Thymus (tissue), 11 donors: ENCODE results near the gene ZNF157. TPM values are rescaled to one million over a fixed set of nuclear protein-coding genes. Genes with fewer than 3 reads are reported as not detected.
A peak's percentile ranks its signal among the peaks of the same experiment; 100 is the strongest.
"Not testable (repeated sequence)": the region's sequence is repeated elsewhere in the genome, so short reads cannot be mapped to it uniquely, and the experiment has no call there.

Experiments used
- DNase-seq, 9 donors: peaks; one replicate each; pipeline ENCODE4 v3.0.0-alpha.2; 2013; ENCODE audit warnings: low spot score in 9 of 9, low read depth in 6 of 9, missing footprints in 1 of 9
- H3K27ac ChIP-seq, 2 donors: one replicate each; pipeline ENCODE4 v1.5.1; 2013; ENCODE audit warnings: control low read depth in 1 of 2, low read depth in 1 of 2, low read length in 1 of 2, mild to moderate bottlenecking in 1 of 2, moderate library complexity in 1 of 2
- H3K27me3 ChIP-seq, 2 donors: one replicate each; pipeline ENCODE4 v1.5.1; 2013; ENCODE audit warnings: low read length in 1 of 2; ENCODE audit not compliant: control insufficient read depth in 2 of 2, insufficient read depth in 1 of 2
- H3K36me3 ChIP-seq, 2 donors: one replicate each; pipeline ENCODE4 v1.5.1; 2013; ENCODE audit warnings: low read length in 1 of 2, mild to moderate bottlenecking in 1 of 2, moderate library complexity in 1 of 2; ENCODE audit not compliant: control insufficient read depth in 2 of 2, insufficient read depth in 2 of 2
- H3K4me1 ChIP-seq, 2 donors: one replicate each; pipeline ENCODE4 v1.5.1; 2013; ENCODE audit warnings: low read length in 2 of 2; ENCODE audit not compliant: control insufficient read depth in 2 of 2, insufficient read depth in 2 of 2
- H3K4me3 ChIP-seq, 2 donors: one replicate each; pipeline ENCODE4 v1.5.1; 2013; ENCODE audit warnings: low read length in 2 of 2, control low read depth in 1 of 2, mild to moderate bottlenecking in 1 of 2
- H3K9me3 ChIP-seq, 2 donors: one replicate each; pipeline ENCODE4 v1.5.1; 2013; ENCODE audit warnings: low read length in 1 of 2, mild to moderate bottlenecking in 1 of 2; ENCODE audit not compliant: control insufficient read depth in 2 of 2, insufficient read depth in 1 of 2
- WGBS: extraction: QIAGEN DNeasy Blood & Tissue Kit; methylation state at CpG from one replicate; pipeline ENCODE4 v1.1.7; 2013; 5-methylcytosine and 5-hydroxymethylcytosine counted together
- polyA plus RNA-seq: library from polyadenylated mRNA; stranded (reverse); fragments of 200-250 nt; gene quantifications from one replicate; pipeline ENCODE4 v1.2.3, GENCODE V29; 2013
- total RNA-seq: library from RNA; stranded (reverse); fragments of 120-200 nt; gene quantifications from one replicate; pipeline ENCODE4 v1.2.4, GENCODE V29; 2013
- donor health status: healthy.

Gene ZNF157
- total and polyA plus RNA-seq, 2 donors, result 0.30 to 0.57 TPM

GRCh38 chrX:47361538-47362511 is 8.6 kb upstream of the ZNF157 start:
- peaks cover 7 to 31% of the 10 kb centered on the region in 2 donors for H3K4me1 ChIP-seq
- H3K27ac ChIP-seq, result peak overlapping the region; percentile 89 to 96
- 5% methylated on average over 13 of the region's 13 CpGs for WGBS
- no peaks in the 10 kb centered on the region for H3K27me3 ChIP-seq
- H3K36me3 ChIP-seq, result no peaks in the 10 kb centered on the region
- peak overlapping the region; percentile 10 to 36 for H3K4me3 ChIP-seq
- DNase-seq, result peak in 8 of 9 donors; percentile 43 to 88 (median 69)
- H3K9me3 ChIP-seq, result peaks cover 0 to 4% of the 10 kb centered on the region in 2 donors

- H3K27ac ChIP-seq, result peak overlapping the region; percentile 76 to 77
- peaks cover 0 to 18% of the 10 kb centered on the region in 2 donors for H3K4me1 ChIP-seq
- H3K27me3 ChIP-seq, result no peaks in the 10 kb centered on the region
- H3K4me3 ChIP-seq, result peak overlapping the region; percentile 48 to 56
- 2% methylated on average over 32 of the region's 32 CpGs for WGBS
- H3K36me3 ChIP-seq, result no peaks in the 10 kb centered on the region
- peaks cover 0 to 9% of the 10 kb centered on the region in 2 donors for H3K9me3 ChIP-seq
- DNase-seq, result peak in 6 of 9 donors; percentile 61 to 89 (median 69)
Observed at GRCh38 chrX:47366041-47366722, 4.2 kb upstream of the ZNF157 start.

GRCh38 chrX:47373198-47373597 is 2.8 kb downstream of the ZNF157 start:
- no peaks in the 10 kb centered on the region for H3K27me3 ChIP-seq
- 28% methylated on average over 5 of the region's 5 CpGs for WGBS
- no peak overlapping the region for H3K27ac ChIP-seq
- H3K4me3 ChIP-seq, result no peak overlapping the region
- H3K4me1 ChIP-seq, result no peaks in the 10 kb centered on the region
- H3K9me3 ChIP-seq, result no peaks in the 10 kb centered on the region
- no peak for DNase-seq
- no peaks in the 10 kb centered on the region for H3K36me3 ChIP-seq

- WGBS, result 2% methylated on average over 10 of the region's 10 CpGs
- Histone ChIP-seq H3K4me1 (peaks cover 0 to 10% of the 10 kb centered on the region in 2 donors), H3K4me3 (peak overlapping the region; percentile 16 to 18), H3K36me3 (no peaks in the 10 kb centered on the region), H3K27me3 (no peaks in the 10 kb centered on the region), H3K27ac (peak overlapping the region in 1 of 2 donors; percentile 66), H3K9me3 (no peaks in the 10 kb centered on the region)
- peak in 6 of 9 donors; percentile 30 to 86 (median 64) for DNase-seq
Observed at GRCh38 chrX:47380268-47380667, 9.9 kb downstream of the ZNF157 start.

GRCh38 chrX:47380837-47381236 is 10.5 kb downstream of the ZNF157 start:
- H3K4me3 ChIP-seq, result peak overlapping the region in 1 of 2 donors; percentile 16
- H3K36me3 ChIP-seq, H3K27me3 ChIP-seq, DNase-seq, H3K27ac ChIP-seq, H3K9me3 ChIP-seq, H3K4me1 ChIP-seq: not testable (repeated sequence)

- Histone ChIP-seq H3K9me3 (no peaks in the 10 kb centered on the region), H3K27ac (no peak overlapping the region), H3K4me3 (no peak overlapping the region), H3K4me1 (peaks cover 0 to 10% of the 10 kb centered on the region in 2 donors), H3K36me3 (no peaks in the 10 kb centered on the region), H3K27me3 (no peaks in the 10 kb centered on the region)
- DNase-seq, result peak in 8 of 9 donors; percentile 37 to 86 (median 64)
- 2% methylated on average over 8 of the region's 8 CpGs for WGBS
Observed at GRCh38 chrX:47384502-47384901, 14.1 kb downstream of the ZNF157 start.

- no peaks in the 10 kb centered on the region for H3K36me3 ChIP-seq
- H3K4me1 ChIP-seq, result peaks cover 0 to 8% of the 10 kb centered on the region in 2 donors
- no peak overlapping the region for H3K4me3 ChIP-seq
- H3K9me3 ChIP-seq, result no peaks in the 10 kb centered on the region
- no peaks in the 10 kb centered on the region for H3K27me3 ChIP-seq
- peak in 2 of 9 donors; percentile 12 to 43 for DNase-seq
- peak overlapping the region in 1 of 2 donors; percentile 51 for H3K27ac ChIP-seq
- WGBS, result 25% methylated on average over 1 of the region's 1 CpG
Observed at GRCh38 chrX:47390780-47391179, 20.4 kb downstream of the ZNF157 start.

GRCh38 chrX:47413179-47413594 is 42.8 kb downstream of the ZNF157 start:
- H3K9me3 ChIP-seq, result peaks cover 0 to 28% of the 10 kb centered on the region in 2 donors
- 97% methylated on average over 8 of the region's 8 CpGs for WGBS

GRCh38 chrX:47420265-47420664 is 49.9 kb downstream of the ZNF157 start:
- peaks cover 0 to 4% of the 10 kb centered on the region in 2 donors for H3K9me3 ChIP-seq
- H3K27me3 ChIP-seq, result no peaks in the 10 kb centered on the region
- 87% methylated on average over 4 of the region's 4 CpGs for WGBS
- H3K4me3 ChIP-seq, result no peak overlapping the region
- no peaks in the 10 kb centered on the region for H3K4me1 ChIP-seq
- H3K36me3 ChIP-seq, result no peaks in the 10 kb centered on the region
- no peak for DNase-seq
- H3K27ac ChIP-seq, result no peak overlapping the region

More at GRCh38 chrX:47413179-47413594, 42.8 kb downstream of the ZNF157 start:
- Histone ChIP-seq H3K4me1 (no peaks in the 10 kb centered on the region), H3K4me3 (no peak overlapping the region), H3K27me3 (no peaks in the 10 kb centered on the region), H3K27ac (no peak overlapping the region), H3K36me3 (no peaks in the 10 kb centered on the region)
- DNase-seq, result no peak
